GM23248 (cell line): Measurements from ENCODE around the gene ASF1B.

Source experiments
- EZH2 ChIP-seq: fragments of 200-600 bp; sonication (generic); IDR thresholded peaks from 2 replicates; pipeline ENCODE4 v1.6.1; 2018; ENCODE audit warnings: antibody characterized with exemption, mild to moderate bottlenecking; ENCODE audit not compliant: insufficient read depth, poor library complexity, severe bottlenecking
- EZH2phosphoT487 ChIP-seq: fragments of 200-600 bp; sonication (generic); IDR thresholded peaks from 2 replicates; pipeline ENCODE4 v1.6.1; 2018; ENCODE audit warnings: antibody characterized with exemption, moderate library complexity, mild to moderate bottlenecking, low read depth; ENCODE audit not compliant: insufficient read depth

- TF ChIP-seq EZH2 (no peak), EZH2phosphoT487 (no peak)
Measured at GRCh38 chr19:14138576-14139265, 2.3 kb upstream of the ASF1B start.
